HUES64 (cell line): ENCODE data around the gene LRR1.
A peak's percentile ranks its signal among the peaks of the same experiment; 100 is the strongest.
"Not testable (repeated sequence)": the region's sequence is repeated elsewhere in the genome, so short reads cannot be mapped to it uniquely, and the experiment has no call there.

Source experiments
- H3K27ac ChIP-seq: 2 replicates; pipeline ENCODE4 v1.7.0; 2013; ENCODE audit warnings: low read depth, low read length, inconsistent platforms
- H3K27me3 ChIP-seq: 2 replicates; pipeline ENCODE4 v1.6.1; 2013; ENCODE audit warnings: mild to moderate bottlenecking, low read length; ENCODE audit not compliant: insufficient read depth
- H3K36me3 ChIP-seq: 2 replicates; pipeline ENCODE4 v1.6.1; 2013; ENCODE audit warnings: mild to moderate bottlenecking, low read length; ENCODE audit not compliant: insufficient read depth
- H3K4me1 ChIP-seq: 2 replicates; pipeline ENCODE4 v1.6.1; 2013; ENCODE audit warnings: mild to moderate bottlenecking, low read length, moderate library complexity; ENCODE audit not compliant: insufficient read depth
- H3K4me3 ChIP-seq: 2 replicates; pipeline ENCODE4 v1.5.1; 2013; ENCODE audit warnings: mild to moderate bottlenecking, low read length, moderate library complexity
- H3K9ac ChIP-seq: 2 replicates; pipeline ENCODE4 v1.6.1; 2013; ENCODE audit warnings: mild to moderate bottlenecking, low read depth, low read length
- H3K9me3 ChIP-seq: 2 replicates; pipeline ENCODE4 v1.6.1; 2013; ENCODE audit warnings: low read depth, low read length; ENCODE audit not compliant: insufficient read depth
- WGBS: fragments of 150-250, 120-280 bp; methylation state at CpG from one replicate; pipeline ENCODE4 v1.1.7; 2013; ENCODE audit warnings: missing lambda C conversion rate; 5-methylcytosine and 5-hydroxymethylcytosine counted together

LRR1 gene

GRCh38 chr14:49636866-49637265 lies 38.1 kb downstream of the LRR1 start:
- Histone ChIP-seq H3K27me3 (no peaks in the 10 kb centered on the region), H3K4me3 (no peak overlapping the region), H3K27ac (no peak overlapping the region), H3K36me3 (peaks cover 44% of the 10 kb centered on the region), H3K4me1 (peaks cover 2% of the 10 kb centered on the region; the same call in 1 of the 2 replicates), H3K9me3 (no peaks in the 10 kb centered on the region), H3K9ac (no peak overlapping the region)
- WGBS = 96% methylated on average over 1 of the region's 1 CpG

DNA sequence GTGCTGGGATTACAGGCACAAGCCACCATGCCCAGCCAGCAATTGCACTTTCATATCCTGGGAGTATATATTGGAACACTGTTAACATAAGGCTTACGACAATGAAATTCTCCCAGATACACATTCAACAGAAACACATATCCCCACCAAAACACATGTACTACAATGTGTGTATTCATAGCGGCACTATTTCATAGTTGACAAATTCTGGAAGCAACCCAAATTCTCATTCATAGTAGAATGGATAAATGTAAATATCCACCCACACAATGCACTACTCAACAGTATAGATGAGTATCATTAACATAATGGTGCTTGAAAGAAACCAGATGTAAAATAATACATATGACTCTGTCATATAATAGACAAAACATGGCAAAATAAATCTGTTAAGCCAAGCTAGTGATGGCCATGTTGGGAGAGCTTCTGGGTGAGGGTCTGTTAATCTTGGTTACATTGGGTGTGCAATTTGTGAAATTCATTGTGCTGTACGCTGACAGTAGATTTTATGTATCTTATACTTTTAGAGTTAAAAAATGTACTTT lies 38.9 kb downstream of the LRR1 start:
- Histone ChIP-seq H3K4me1 (no peaks in the 10 kb centered on the region), H3K27me3 (no peaks in the 10 kb centered on the region), H3K9ac (no peak overlapping the region), H3K9me3 (no peaks in the 10 kb centered on the region), H3K27ac (no peak overlapping the region), H3K36me3 (peaks cover 51% of the 10 kb centered on the region), H3K4me3 (no peak overlapping the region)
- WGBS = 96% methylated on average over 2 of the region's 3 CpGs

DNA sequence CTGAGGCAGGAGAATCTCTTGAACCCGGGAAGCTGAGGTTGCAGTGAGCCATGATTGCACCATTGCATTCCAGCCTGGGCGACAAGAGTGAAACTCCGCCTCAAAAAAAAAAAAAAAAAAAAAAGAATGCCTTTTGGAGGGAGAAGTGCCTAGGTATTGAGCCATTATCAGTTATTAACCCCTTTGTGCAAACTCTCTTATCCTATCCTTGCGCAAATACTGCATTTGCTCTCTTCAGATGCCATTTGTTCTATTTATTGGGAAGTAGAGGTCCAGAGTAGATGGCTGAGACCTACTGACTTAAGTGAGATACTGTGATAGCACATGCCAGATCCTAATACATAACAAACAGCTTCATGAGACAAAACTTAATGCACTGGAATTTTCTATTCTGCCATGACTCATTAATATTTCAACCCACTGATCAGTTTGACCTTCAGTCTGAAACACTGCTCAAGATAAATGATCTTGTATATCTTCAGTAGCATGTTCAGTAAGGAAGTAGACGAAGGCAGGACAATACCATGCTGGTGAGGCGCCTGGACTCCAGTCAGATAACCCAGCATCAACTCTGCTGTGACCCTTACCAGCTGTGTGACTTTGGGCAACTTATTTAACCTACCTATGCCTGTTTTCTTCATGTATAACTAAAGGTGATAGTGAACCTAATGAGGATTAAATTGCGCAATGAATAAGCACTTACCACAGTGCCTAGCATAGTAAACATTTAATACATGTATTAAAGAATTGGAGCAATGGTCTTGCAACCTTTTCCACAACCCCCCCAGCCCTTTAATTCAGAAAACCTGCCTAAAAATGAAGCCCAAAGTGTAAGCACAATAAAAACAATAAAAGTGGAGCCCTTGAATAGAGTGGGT lies 42.0 kb downstream of the LRR1 start:
- WGBS = 90% methylated on average over 6 of the region's 7 CpGs
- H3K27me3 ChIP-seq = no peaks in the 10 kb centered on the region
- H3K4me1 ChIP-seq = no peaks in the 10 kb centered on the region
- no peak overlapping the region for H3K4me3 ChIP-seq
- peaks cover 60% of the 10 kb centered on the region for H3K36me3 ChIP-seq
- H3K9me3 ChIP-seq = no peaks in the 10 kb centered on the region
- H3K9ac ChIP-seq = no peak overlapping the region
- H3K27ac ChIP-seq = no peak overlapping the region

DNA sequence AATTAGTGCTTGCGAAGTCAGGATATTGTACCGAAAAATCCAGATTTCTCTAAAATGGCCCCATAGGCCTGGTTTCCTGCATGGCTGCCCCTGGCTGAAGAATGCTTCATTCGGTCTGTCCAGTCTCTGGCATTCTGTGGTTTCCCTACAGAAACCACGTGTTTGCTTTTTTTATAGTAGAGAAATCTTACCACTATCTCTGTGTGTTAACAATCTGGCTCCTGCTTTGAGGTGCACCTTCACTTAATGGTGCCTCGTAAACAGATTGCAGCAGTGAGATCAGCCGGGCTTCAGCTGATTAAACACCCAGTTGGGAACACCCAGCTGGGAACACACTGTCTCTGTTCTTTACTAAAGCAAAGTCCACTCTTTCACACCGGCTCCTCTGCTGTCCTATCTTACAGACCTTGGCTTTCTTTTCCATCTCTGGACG lies 43.0 kb downstream of the LRR1 start:
- Histone ChIP-seq H3K36me3 (peaks cover 60% of the 10 kb centered on the region), H3K9me3 (no peaks in the 10 kb centered on the region), H3K27me3 (no peaks in the 10 kb centered on the region), H3K4me3 (no peak overlapping the region), H3K27ac (0 out of 2 replicates have a peak overlapping the region, but pooled peaks have one; percentile 14), H3K4me1 (no peaks in the 10 kb centered on the region), H3K9ac (no peak overlapping the region)
- 88% methylated on average over 8 of the region's 8 CpGs for WGBS

DNA sequence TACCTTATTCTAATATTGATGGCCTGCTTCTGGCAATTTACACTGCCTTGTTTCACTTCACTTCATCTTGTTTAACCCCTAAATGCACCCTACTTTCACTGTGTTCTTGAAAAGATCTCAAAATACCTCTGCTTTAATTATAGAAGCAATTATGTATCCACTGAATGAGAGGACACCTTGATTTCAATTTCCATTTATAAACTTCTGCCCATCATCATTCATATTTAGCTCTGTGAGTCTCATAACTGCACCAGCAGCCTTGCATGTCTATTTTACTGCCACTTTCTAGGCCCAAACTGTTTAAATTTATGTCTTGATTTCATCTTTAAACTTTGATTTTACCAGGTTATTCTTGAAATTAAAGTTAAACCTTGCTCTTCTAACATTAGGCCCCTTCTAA lies 43.4 kb downstream of the LRR1 start:
- no peak overlapping the region for H3K4me3 ChIP-seq
- H3K9ac ChIP-seq = no peak overlapping the region
- H3K4me1 ChIP-seq = no peaks in the 10 kb centered on the region
- no peaks in the 10 kb centered on the region for H3K27me3 ChIP-seq
- no peak overlapping the region for H3K27ac ChIP-seq
- H3K9me3 ChIP-seq = no peaks in the 10 kb centered on the region
- peaks cover 62% of the 10 kb centered on the region for H3K36me3 ChIP-seq

GRCh38 chr14:49653508-49653907 lies 54.8 kb downstream of the LRR1 start:
- Histone ChIP-seq H3K4me3 (no peak overlapping the region), H3K9ac (no peak overlapping the region), H3K36me3 (peaks cover 64% of the 10 kb centered on the region), H3K27ac (no peak overlapping the region), H3K4me1 (no peaks in the 10 kb centered on the region), H3K27me3 (no peaks in the 10 kb centered on the region), H3K9me3 (no peaks in the 10 kb centered on the region)
- 92% methylated on average over 5 of the region's 6 CpGs for WGBS

- no peak overlapping the region for H3K27ac ChIP-seq
- H3K27me3 ChIP-seq = no peaks in the 10 kb centered on the region
- no peaks in the 10 kb centered on the region for H3K9me3 ChIP-seq
- peaks cover 62% of the 10 kb centered on the region for H3K36me3 ChIP-seq
- no peak overlapping the region for H3K4me3 ChIP-seq
- H3K4me1 ChIP-seq = no peaks in the 10 kb centered on the region
- 100% methylated on average over 2 of the region's 3 CpGs for WGBS
- H3K9ac ChIP-seq = no peak overlapping the region
These were observed 55.8 kb downstream of the LRR1 start for GRCh38 chr14:49654511-49654910.

DNA sequence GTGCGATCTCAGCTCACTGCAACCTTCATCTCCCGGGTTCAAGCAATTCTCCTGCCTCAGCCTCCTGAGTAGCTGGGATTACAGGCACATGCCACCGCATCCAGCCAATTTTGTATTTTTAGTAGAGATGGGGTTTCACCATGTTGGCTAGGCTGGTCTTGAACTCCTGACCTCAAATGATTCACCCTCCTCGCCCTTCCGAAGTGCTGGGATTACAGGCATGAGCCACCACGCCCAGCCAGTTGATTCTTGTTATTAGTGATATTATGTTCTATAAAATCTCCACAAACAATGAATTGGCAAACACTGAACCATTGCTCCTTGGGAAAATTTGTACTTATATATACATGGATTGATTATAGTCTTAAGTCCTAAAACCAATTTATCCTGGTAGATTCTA lies 58.8 kb downstream of the LRR1 start:
- H3K9ac ChIP-seq, H3K9me3 ChIP-seq, H3K4me1 ChIP-seq, H3K27ac ChIP-seq, H3K27me3 ChIP-seq, H3K4me3 ChIP-seq: not testable (repeated sequence)
- H3K36me3 ChIP-seq = peaks cover 58% of the 10 kb centered on the region
- WGBS = 96% methylated on average over 5 of the region's 6 CpGs

- WGBS = 100% methylated on average over 1 of the region's 2 CpGs
These were observed 61.1 kb downstream of the LRR1 start for GRCh38 chr14:49659526-49660455.

More at GRCh38 chr14:49659526-49660455, 61.1 kb downstream of the LRR1 start:
- H3K36me3 ChIP-seq = peaks cover 53% of the 10 kb centered on the region
- H3K27me3 ChIP-seq = no peaks in the 10 kb centered on the region
- no peak overlapping the region for H3K27ac ChIP-seq
- no peak overlapping the region for H3K4me3 ChIP-seq
- H3K9ac ChIP-seq = no peak overlapping the region
- H3K4me1 ChIP-seq = no peaks in the 10 kb centered on the region
- H3K9me3 ChIP-seq = no peaks in the 10 kb centered on the region
